Neuronal stem cell (in vitro differentiated cells): ENCODE data around the gene TEX44.

Experiments
- DNase-seq: peaks from one replicate; pipeline ENCODE4 v3.0.0-alpha.2; 2013; ENCODE audit warnings: low spot score
- H2AFZ ChIP-seq: one replicate; pipeline ENCODE4 v1.6.1; 2013; ENCODE audit warnings: mild to moderate bottlenecking, low read length, inconsistent platforms
- H2AK5ac ChIP-seq: 2 replicates; pipeline ENCODE4 v1.6.1; 2013; ENCODE audit warnings: low read depth, mild to moderate bottlenecking, inconsistent platforms, low read length, moderate library complexity, mixed read lengths
- H2BK120ac ChIP-seq: 2 replicates; pipeline ENCODE4 v1.6.1; 2013; ENCODE audit warnings: low read depth, mild to moderate bottlenecking, inconsistent platforms, low read length, moderate library complexity, mixed read lengths
- H2BK12ac ChIP-seq: one replicate; pipeline ENCODE4 v1.6.1; 2013; ENCODE audit warnings: low read length, inconsistent platforms
- H2BK15ac ChIP-seq: 2 replicates; pipeline ENCODE4 v1.6.1; 2013; ENCODE audit warnings: mild to moderate bottlenecking, low read length, inconsistent platforms, mixed read lengths
- H2BK5ac ChIP-seq: one replicate; pipeline ENCODE4 v1.6.1; 2013; ENCODE audit warnings: inconsistent platforms, mild to moderate bottlenecking, low read length, moderate library complexity
- H3K14ac ChIP-seq: one replicate; pipeline ENCODE4 v1.6.1; 2013; ENCODE audit warnings: low read length, inconsistent platforms
- H3K18ac ChIP-seq: 2 replicates; pipeline ENCODE4 v1.6.1; 2013; ENCODE audit warnings: low read length, inconsistent platforms
- H3K23ac ChIP-seq: 2 replicates; pipeline ENCODE4 v1.6.1; 2013; ENCODE audit warnings: low read depth, mild to moderate bottlenecking, mixed read lengths, low read length, inconsistent platforms; ENCODE audit not compliant: poor library complexity
- H3K27ac ChIP-seq: replicated peaks from 3 replicates; pipeline ENCODE4 v1.5.1; 2013; ENCODE audit warnings: low read length, inconsistent platforms
- H3K27me3 ChIP-seq, 3 experiments: 2 replicates each; pipeline ENCODE4 v1.6.1; 2013; ENCODE audit warnings: low read length in 3 of 3, mild to moderate bottlenecking in 2 of 3, inconsistent platforms in 1 of 3, low read depth in 1 of 3, mixed read lengths in 1 of 3, moderate library complexity in 1 of 3; ENCODE audit not compliant: control insufficient read depth in 3 of 3, insufficient read depth in 3 of 3
- H3K36me3 ChIP-seq, 2 donors: replicated peaks in 1 of 2; 2 replicates each; pipeline ENCODE4 v1.6.1; 2013; ENCODE audit warnings: low read length in 2 of 2; ENCODE audit not compliant: control insufficient read depth in 2 of 2, insufficient read depth in 2 of 2
- H3K4ac ChIP-seq: 2 replicates; pipeline ENCODE4 v1.6.1; 2013; ENCODE audit warnings: inconsistent platforms, mild to moderate bottlenecking, low read length, moderate library complexity
- H3K4me1 ChIP-seq, 2 donors: 1 replicate in 1 of 2; 2 replicates in 1 of 2; pipeline ENCODE4 v1.6.1; 2013; ENCODE audit warnings: low read length in 2 of 2, low read depth in 1 of 2; ENCODE audit not compliant: control insufficient read depth in 2 of 2, insufficient read depth in 1 of 2
- H3K4me2 ChIP-seq: one replicate; pipeline ENCODE4 v1.6.1; 2013; ENCODE audit warnings: mild to moderate bottlenecking, low read length, inconsistent platforms; ENCODE audit not compliant: insufficient read depth, poor library complexity, severe bottlenecking
- H3K4me3 ChIP-seq, 2 donors: 2 replicates each; pipeline ENCODE4 v1.5.1; 2013; ENCODE audit warnings: low read length in 2 of 2, mild to moderate bottlenecking in 2 of 2, inconsistent platforms in 1 of 2, moderate library complexity in 1 of 2
- H3K79me1 ChIP-seq: one replicate; pipeline ENCODE4 v1.6.1; 2013; ENCODE audit warnings: low read depth, mild to moderate bottlenecking, inconsistent platforms, low read length, moderate library complexity
- H3K9ac ChIP-seq: one replicate; pipeline ENCODE4 v1.6.1; 2013; ENCODE audit warnings: mild to moderate bottlenecking, low read depth, low read length, inconsistent platforms; ENCODE audit not compliant: poor library complexity
- H3K9me3 ChIP-seq, 2 donors: replicated peaks in 1 of 2; 2 replicates each; pipeline versions ENCODE3 to v1.6.1; 2013; ENCODE audit warnings: low read length in 2 of 2, mild to moderate bottlenecking in 2 of 2, inconsistent platforms in 1 of 2, low read depth in 1 of 2, mixed read lengths in 1 of 2, moderate library complexity in 1 of 2; ENCODE audit not compliant: control insufficient read depth in 2 of 2, insufficient read depth in 1 of 2
- H4K8ac ChIP-seq: one replicate; pipeline ENCODE4 v1.6.1; 2013; ENCODE audit warnings: low read depth, mild to moderate bottlenecking, inconsistent platforms, low read length, moderate library complexity
- H4K91ac ChIP-seq: one replicate; pipeline ENCODE4 v1.6.1; 2013; ENCODE audit warnings: low read length, low read depth, mild to moderate bottlenecking, inconsistent platforms; ENCODE audit not compliant: poor library complexity
- WGBS, 2 donors: extraction: QIAGEN DNeasy Blood & Tissue Kit; methylation state at CpG; one replicate each; pipeline ENCODE4 v1.1.7; 2013; ENCODE audit warnings: missing lambda C conversion rate in 2 of 2, mixed read lengths in 1 of 2; ENCODE audit not compliant: insufficient read length in 2 of 2, insufficient replicate concordance in 1 of 2; ENCODE audit errors: extremely low coverage in 2 of 2; 5-methylcytosine and 5-hydroxymethylcytosine counted together

The TEX44 gene

DNA sequence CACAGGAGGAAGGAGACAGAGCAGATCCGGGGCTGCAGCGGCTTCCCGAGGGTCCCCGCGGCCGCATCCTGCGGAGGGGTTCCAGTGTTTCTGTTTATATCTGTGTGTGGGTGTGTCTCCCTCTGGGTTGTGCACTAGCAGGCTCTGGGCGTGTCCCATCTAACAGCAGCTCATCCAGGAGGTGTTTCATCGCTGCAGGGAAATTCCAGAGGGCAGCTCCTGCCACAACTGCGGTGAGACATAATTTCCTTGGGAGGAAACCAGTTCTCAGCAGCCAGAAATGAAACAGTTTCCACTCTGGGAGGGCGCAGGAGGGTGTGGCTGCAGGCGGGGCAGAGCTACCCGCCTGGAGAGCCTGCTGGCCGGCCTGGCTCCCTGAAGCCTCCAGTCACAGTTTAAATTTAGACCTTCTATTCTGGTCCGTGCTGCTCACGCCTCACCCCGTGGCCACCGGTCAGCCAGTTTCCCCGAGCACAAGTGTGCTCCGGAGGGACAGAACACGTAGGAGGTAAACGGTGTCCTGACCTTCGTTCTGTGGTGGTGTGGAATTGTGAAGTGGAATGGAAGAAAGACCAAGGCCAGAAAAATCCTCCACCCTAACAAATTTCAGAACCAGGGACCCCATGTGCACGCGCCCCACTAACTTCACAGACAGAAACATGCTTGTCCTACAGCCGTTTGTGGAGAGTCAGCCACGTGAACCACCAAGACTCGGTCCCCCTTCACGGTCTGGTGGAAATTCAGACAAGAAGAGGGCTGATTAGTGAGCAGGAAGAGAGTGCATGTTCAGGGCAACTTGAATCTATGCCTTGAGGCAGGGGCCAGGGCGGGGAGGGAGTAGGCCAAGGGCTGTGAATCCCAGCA lies 50.2 kb downstream of the TEX44 start:
- H3K27ac ChIP-seq, result no peak overlapping the region
- H3K4me2 ChIP-seq, result no peak overlapping the region
- no peak overlapping the region for H3K9ac ChIP-seq
- H3K23ac ChIP-seq, result no peak overlapping the region
- H3K4me3 ChIP-seq, result no peak overlapping the region
- H3K4me1 ChIP-seq, result peaks cover 7 to 11% of the 10 kb centered on the region in 2 donors
- no peak overlapping the region for H3K4ac ChIP-seq
- DNase-seq, result no peak
- peak overlapping the region; percentile 65 for H4K8ac ChIP-seq
- no peak overlapping the region for H2BK5ac ChIP-seq
- no peaks in the 10 kb centered on the region for H3K36me3 ChIP-seq
- H3K27me3 ChIP-seq, result peaks cover 0 to 7% (median 2%) of the 10 kb centered on the region in 3 experiments
- H2BK120ac ChIP-seq, result peak overlapping the region; percentile 61
- no CpG with 5 or more reads among the region's 30 CpGs for WGBS, 2 donors
- no peak overlapping the region for H3K14ac ChIP-seq
- H2AFZ ChIP-seq, result peak overlapping the region; percentile 65
- H4K91ac ChIP-seq, result no peak overlapping the region
- H2BK15ac ChIP-seq, result no peak overlapping the region
- peak overlapping the region; percentile 41 for H2BK12ac ChIP-seq
- H3K9me3 ChIP-seq, result peaks cover 0 to 3% of the 10 kb centered on the region in 2 donors
- H3K79me1 ChIP-seq, result no peaks in the 10 kb centered on the region
- peak overlapping the region; percentile 70 for H2AK5ac ChIP-seq
- peak overlapping the region; percentile 64 for H3K18ac ChIP-seq

DNA sequence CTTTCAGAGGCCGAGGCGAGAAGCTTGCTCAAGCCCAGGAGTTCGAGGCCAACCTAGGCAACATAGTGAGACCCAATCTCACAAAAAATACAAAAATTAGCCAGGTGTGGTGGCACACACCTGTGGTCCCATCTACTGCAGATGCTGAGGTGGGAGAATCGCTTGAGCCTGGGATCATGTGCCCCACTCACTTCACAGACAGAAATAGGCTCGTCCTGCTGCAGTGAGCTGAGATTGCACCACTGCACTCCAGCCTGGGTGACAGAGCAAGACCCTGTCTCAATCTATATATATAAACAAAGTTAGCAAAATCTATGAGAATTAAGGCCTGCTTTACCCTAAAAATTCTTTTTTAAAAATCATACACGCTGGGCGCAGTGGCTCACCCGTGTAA lies 50.8 kb downstream of the TEX44 start:
- Histone ChIP-seq H4K8ac (no peak overlapping the region), H3K18ac (peak overlapping the region; percentile 64), H2BK15ac (no peak overlapping the region), H2BK120ac (no peak overlapping the region), H2AFZ (no peak overlapping the region), H2AK5ac (peak overlapping the region; percentile 70), H3K27me3 (peaks cover 0 to 7% (median 2%) of the 10 kb centered on the region in 3 experiments), H3K36me3 (no peaks in the 10 kb centered on the region), H2BK5ac (no peak overlapping the region), H3K79me1 (no peaks in the 10 kb centered on the region), H4K91ac (no peak overlapping the region), H2BK12ac (peak overlapping the region; percentile 41), H3K4me2 (no peak overlapping the region), H3K23ac (no peak overlapping the region), H3K27ac (no peak overlapping the region), H3K9me3 (peaks cover 0 to 3% of the 10 kb centered on the region in 2 donors), H3K4ac (no peak overlapping the region), H3K9ac (no peak overlapping the region), H3K4me1 (peaks cover 7 to 11% of the 10 kb centered on the region in 2 donors), H3K4me3 (no peak overlapping the region), H3K14ac (no peak overlapping the region)
- no peak for DNase-seq
- WGBS, 2 donors, result no CpG with 5 or more reads among the region's 8 CpGs
